Activated effector memory CD4-positive, alpha-beta T cell treated with anti-CD3 and anti-CD28 coated beads, Interleukin-2, amount 50 U/mL, for 16 hours (primary cell): ENCODE data around the gene BEAN1.
"Not testable (repeated sequence)": the region's sequence is repeated elsewhere in the genome, so short reads cannot be mapped to it uniquely, and the experiment has no call there.

Experiments
- DNase-seq: peaks from one replicate; pipeline ENCODE4 v3.0.0-alpha.2; 2020

The BEAN1 gene

GRCh38 chr16:66443269-66443652 is 16.2 kb downstream of the BEAN1 start:
- no peak for DNase-seq

GRCh38 chr16:66444049-66444481 is 17.0 kb downstream of the BEAN1 start:
- DNase-seq, result no peak

- DNase-seq, result no peak
Observed at GRCh38 chr16:66446737-66447136, 19.6 kb downstream of the BEAN1 start.

GRCh38 chr16:66447491-66447890 is 20.4 kb downstream of the BEAN1 start:
- DNase-seq, result no peak

- DNase-seq, result no peak
Observed at GRCh38 chr16:66451548-66451947, 24.5 kb downstream of the BEAN1 start.

- not testable (repeated sequence) for DNase-seq
Observed at GRCh38 chr16:66453230-66453629, 26.1 kb downstream of the BEAN1 start.

GRCh38 chr16:66454751-66455150 is 27.7 kb downstream of the BEAN1 start:
- DNase-seq, result no peak

GRCh38 chr16:66455970-66456369 is 28.9 kb downstream of the BEAN1 start:
- no peak for DNase-seq

- DNase-seq, result no peak
Observed at GRCh38 chr16:66457888-66458287, 30.8 kb downstream of the BEAN1 start.

GRCh38 chr16:66458292-66458691 is 31.2 kb downstream of the BEAN1 start:
- no peak for DNase-seq

GRCh38 chr16:66458853-66459252 is 31.8 kb downstream of the BEAN1 start:
- DNase-seq, result no peak

- DNase-seq, result no peak
Observed at GRCh38 chr16:66459878-66460277, 32.8 kb downstream of the BEAN1 start.

GRCh38 chr16:66460703-66461102 is 33.6 kb downstream of the BEAN1 start:
- DNase-seq, result no peak

GRCh38 chr16:66462912-66463311 is 35.8 kb downstream of the BEAN1 start:
- DNase-seq, result no peak

- DNase-seq, result not testable (repeated sequence)
Observed at GRCh38 chr16:66465946-66466345, 38.9 kb downstream of the BEAN1 start.

- DNase-seq, result not testable (repeated sequence)
Observed at GRCh38 chr16:66466636-66467035, 39.5 kb downstream of the BEAN1 start.

- DNase-seq, result no peak
Observed at GRCh38 chr16:66467611-66468010, 40.5 kb downstream of the BEAN1 start.

- DNase-seq, result no peak
Observed at GRCh38 chr16:66468321-66468965, 41.3 kb downstream of the BEAN1 start.

- no peak for DNase-seq
Observed at GRCh38 chr16:66469291-66469946, 42.3 kb downstream of the BEAN1 start.

- no peak for DNase-seq
Observed at GRCh38 chr16:66469947-66470546, 43.0 kb downstream of the BEAN1 start.

- DNase-seq, result no peak
Observed at GRCh38 chr16:66470556-66470955, 43.5 kb downstream of the BEAN1 start.

- DNase-seq, result no peak
Observed at GRCh38 chr16:66471264-66471663, 44.2 kb downstream of the BEAN1 start.

- DNase-seq, result peak; percentile 6
Observed at GRCh38 chr16:66471716-66472393, 44.8 kb downstream of the BEAN1 start.
